Stimulated activated naive CD8-positive, alpha-beta T cell treated with anti-CD3 and anti-CD28 coated beads, Interleukin-15, Interleukin-2, amounts not matched to agents 100 U/mL and 50 U/mL, for 24 hours (primary cell): Measurements from ENCODE around the gene DNAJB1.
"Not testable (repeated sequence)": the region's sequence is repeated elsewhere in the genome, so short reads cannot be mapped to it uniquely, and the experiment has no call there.

Source experiments
- ATAC-seq: fragments of 150-1000 bp; cut with Tn5 transposase; one replicate; pipeline ENCODE4 v1.10.0; 2021
- DNase-seq: peaks from one replicate; pipeline ENCODE4 v3.0.0; 2021

DNAJB1 gene

GRCh38 chr19:14519860-14520407 lies 1.7 kb upstream of the DNAJB1 start:
- ATAC-seq (peak; percentile 11), DNase-seq (no peak)

GRCh38 chr19:14519245-14519859 lies 1.2 kb upstream of the DNAJB1 start:
- ATAC-seq (no peak), DNase-seq (no peak)

DNA sequence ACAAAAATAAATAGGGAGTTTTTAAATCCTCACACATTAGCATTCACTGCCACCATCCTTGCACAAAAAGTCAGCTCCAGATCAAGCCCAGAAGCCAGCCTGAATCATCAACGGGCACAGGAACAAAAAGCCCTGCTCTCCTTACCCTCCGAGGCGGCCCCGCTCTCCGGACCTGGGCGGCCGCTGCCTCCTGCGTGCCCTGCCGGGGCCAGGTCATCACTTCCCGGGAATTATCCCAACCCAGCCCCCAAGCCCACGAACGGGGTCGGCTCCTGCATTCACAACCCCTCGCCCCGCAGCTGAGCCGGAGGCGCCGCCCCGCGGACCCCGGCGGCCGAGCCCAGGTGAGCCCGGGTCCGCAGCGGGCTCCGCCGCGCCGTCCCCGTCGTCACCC lies 754 bp downstream of the DNAJB1 start:
- ATAC-seq (no peak), DNase-seq (no peak)

- DNase-seq: no peak
- ATAC-seq: no peak
Observed at GRCh38 chr19:14516746-14517438, 1.3 kb downstream of the DNAJB1 start.

DNA sequence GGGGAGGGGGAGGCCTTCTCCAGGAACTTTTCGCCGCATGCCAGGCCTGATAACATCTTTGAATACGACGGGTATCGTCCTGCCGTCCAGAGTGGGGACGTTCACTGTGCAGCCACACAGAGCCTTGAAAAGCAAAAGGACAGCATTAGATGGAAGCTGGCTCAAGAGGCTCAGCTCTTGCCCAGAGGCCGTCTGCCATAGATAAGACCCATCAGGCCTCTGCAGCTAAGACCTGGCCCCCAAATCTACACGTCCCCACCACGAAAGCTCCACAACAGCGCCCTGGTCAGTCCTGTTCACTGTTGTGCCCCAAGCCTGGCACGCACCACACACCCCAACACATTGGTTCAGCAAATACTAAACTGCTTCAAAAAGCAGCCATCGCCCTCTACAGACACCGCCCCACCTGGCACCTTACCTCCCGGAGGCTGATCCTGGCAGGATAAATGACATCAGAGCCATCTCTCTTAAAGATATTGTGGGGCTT lies 2.1 kb downstream of the DNAJB1 start:
- no peak for DNase-seq
- no peak for ATAC-seq

DNA sequence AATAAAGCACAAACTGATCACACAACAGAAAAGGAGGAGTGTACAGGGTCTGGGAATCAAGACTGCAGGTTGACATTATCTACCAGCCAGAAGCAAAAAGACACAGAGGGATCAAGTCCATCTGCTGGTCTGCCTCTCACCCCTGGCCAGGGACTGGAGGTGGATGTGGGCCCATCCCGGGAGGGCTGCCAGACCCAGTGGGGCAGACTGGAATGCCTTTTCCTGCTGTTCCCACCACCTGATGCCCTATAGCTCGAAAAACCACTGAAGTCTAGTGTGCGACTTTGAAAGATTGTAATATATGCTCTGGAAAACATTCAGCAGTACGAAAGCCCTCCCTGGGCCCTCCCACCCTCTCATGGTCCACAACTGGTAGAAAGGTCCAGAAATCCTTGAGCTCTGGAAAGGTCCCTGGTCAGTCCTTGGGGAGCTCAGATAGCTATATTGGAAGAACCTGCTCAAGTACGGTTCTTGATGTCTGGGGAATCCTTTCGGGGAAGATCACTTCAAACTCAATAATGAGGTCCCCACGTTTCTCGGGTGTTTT lies 2.6 kb downstream of the DNAJB1 start:
- no peak for DNase-seq
- no peak for ATAC-seq

DNA sequence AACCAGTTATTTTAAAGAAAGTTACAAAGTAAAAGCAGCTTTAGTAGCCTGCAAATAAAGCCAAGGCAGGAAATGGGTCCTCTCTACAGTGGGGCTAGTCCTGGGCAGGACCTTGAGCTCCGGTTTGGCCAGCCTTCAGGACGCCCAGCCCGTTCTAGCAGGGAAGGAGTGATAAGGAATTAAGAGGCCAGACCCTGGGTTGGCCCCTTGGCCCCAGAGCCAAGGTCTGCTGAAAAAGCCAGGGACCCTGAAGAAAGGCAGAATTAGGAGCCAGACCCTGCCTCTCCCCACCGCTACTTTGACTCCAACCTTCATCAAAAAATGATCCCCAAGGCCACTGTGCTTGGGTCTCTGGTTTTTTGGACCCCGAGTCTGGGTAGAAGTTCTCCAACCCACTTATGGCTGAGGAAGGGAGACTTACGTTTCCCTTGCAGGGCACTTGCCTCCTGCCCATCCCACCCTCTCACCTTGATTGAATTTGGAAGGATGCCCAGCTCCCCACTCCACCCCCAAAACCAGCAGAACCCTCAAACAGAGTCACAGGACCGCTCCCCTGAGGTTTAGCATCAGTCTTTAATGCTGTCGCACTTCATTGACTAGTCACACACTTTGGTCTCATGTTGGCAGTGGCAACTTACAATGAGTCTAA lies 3.9 kb downstream of the DNAJB1 start:
- ATAC-seq (no peak), DNase-seq (no peak)

DNA sequence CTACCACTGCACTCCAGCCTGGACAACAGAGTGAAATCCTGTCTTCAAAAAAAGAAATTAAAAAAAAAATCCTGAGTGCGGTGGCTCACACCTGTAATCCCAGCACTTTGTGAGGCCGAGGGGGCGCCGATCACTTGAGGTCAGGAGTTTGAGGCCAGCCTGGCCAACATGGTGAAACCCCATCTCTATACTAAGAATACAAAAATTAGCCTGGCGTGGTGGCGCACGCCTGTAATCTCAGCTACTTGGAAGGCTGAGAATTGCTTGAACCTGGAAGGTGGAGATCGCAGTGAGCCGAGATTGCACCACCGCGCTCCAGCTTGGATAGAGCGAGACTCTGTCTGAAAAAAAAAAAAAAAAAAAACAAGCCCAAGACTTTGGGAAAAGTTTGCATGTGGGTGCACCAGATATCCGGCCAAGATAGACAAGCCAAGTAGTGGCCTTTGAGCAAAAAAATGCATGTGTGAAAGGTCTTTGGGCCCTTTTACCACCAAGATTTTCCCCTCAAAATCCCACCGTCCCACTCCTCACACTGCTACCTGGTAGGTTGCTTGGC lies 5.7 kb downstream of the DNAJB1 start:
- ATAC-seq: no peak
- DNase-seq: no peak

GRCh38 chr19:14511229-14511593 lies 7.0 kb downstream of the DNAJB1 start:
- ATAC-seq (no peak), DNase-seq (no peak)

GRCh38 chr19:14510311-14511228 lies 7.6 kb downstream of the DNAJB1 start:
- DNase-seq (no peak), ATAC-seq (no peak)

- ATAC-seq (no peak), DNase-seq (no peak)
Observed at GRCh38 chr19:14507704-14508542, 10.3 kb downstream of the DNAJB1 start.

DNA sequence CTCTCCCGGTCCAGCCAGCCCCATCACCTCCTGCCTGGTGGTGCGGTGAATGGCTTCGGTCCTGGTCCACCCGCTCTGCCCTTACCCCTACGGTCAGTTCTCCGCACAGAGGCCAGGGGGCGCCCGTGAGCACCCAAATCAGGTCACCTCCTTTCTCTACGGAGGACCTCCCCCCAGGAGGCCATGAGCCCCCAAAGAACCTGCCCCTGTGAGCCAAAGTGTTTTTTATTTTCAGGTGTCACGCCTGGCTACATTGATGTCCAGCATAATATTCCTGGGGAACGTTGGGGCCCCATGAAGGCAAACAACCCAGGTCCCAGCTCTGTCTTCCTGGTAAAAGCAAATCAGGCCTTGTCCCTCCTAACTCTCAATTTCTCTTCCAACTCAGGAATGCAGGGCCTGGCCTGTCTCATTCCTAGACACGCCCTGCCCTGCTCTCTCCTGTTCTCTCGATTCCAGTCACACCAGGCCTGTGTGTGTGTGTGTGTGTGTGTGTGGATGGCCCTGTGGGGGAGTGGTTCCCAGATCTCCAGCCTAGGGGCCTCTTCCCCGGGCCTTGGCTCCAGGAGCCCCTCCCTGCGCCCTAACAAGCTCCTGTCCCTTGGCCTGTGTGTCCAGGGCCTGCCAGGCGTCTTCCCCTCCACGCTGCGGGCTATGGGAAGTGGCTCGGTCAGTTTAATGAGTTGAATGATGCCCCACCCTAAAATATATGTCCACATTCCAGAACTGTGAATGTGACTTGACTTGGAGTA lies 12.5 kb downstream of the DNAJB1 start:
- peak; percentile 77 for ATAC-seq
- DNase-seq: peak; percentile 85

DNA sequence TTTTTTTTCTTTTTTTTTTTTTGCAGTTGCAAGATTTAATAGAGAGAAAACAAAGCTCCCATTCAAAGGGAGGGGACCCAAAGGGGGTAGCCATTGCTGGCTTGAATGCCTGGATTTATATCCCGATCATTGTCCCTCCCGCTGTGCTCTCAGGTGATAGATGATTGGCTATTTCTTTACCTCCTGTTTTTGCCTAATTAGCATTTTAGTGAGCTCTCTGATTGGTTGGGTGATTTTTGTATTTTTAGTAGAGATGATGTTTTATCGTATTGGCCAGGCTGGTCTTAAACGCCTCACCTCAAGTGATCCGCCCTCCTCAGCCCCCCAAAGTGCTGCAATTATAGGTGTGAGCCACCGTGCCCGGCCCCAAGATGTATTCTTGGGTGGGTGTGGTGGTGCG lies 13.6 kb downstream of the DNAJB1 start:
- not testable (repeated sequence) for DNase-seq, ATAC-seq

DNA sequence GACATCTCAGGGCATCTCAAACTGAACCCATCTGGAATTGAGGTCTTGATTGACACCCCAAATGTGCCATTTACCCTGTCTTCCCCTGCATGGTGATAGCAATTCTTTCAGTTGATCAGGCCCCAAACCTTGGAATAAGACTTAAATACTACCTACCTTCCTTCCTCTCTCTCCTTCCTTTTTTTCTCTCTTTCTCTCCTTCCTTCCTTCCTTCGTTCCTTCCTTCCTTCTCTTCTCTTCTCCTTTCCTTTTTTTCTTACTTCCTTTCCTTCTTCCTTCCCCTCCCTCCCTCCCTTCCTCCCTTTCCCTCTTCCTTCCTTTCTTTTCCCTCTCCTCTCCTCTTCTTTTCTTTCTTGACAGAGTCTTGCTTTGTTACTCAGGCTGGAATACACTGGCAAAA lies 14.9 kb downstream of the DNAJB1 start:
- no peak for ATAC-seq
- DNase-seq: no peak

GRCh38 chr19:14502334-14503092 lies 15.7 kb downstream of the DNAJB1 start:
- ATAC-seq (no peak), DNase-seq (no peak)

DNA sequence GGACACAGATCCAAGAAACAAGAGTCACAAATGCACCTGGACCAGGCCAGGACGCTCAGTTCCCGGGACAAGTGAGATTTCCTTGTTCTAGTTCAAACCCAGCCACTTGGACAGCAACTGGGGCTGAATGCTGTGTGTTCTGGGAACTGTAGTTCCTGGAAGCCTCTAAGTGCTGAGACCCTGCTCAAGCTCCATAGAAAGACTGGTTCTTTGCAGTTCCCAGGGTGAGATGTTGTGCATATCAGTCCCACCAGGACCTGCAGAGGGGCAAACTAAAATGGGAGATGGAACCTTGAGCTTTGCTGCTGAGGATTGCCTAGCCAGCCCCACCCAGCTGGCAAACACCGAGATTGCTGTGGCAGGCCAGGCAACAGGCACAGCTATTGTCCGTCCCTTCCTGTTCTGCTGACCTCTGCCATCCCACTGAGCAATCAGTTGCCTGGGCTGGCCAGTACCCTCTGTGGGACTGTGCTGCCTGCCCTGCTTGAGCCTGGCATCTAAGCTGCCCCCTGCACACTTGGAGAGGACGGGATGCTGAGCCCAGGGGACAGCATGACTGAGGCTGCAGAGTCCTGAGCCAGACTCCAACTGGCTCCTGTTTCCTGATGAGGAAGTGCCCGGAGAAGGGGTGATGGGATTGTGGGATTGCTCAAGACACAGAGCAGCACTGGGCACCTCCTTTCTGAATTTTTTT lies 20.8 kb downstream of the DNAJB1 start:
- no peak for DNase-seq
- no peak for ATAC-seq

DNA sequence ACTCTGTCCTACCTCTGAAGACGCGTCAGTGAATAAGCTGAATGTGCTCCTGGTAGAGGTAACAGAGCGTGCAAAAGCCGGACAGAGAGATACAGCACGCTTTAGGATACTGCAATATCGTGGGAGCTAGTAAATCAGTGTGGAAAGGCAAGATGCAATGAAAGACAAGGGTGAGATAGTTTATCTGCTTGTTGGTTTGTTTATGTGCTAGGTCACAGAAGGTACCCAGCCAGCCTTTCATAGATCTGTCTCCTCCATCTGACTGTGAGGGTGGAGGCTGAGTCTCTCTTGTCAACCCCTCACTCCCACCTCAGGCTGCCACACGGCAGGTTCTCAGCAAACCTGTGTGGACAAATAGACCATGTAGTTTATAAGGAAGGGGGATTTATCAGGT lies 21.4 kb downstream of the DNAJB1 start:
- ATAC-seq: no peak
- no peak for DNase-seq

DNA sequence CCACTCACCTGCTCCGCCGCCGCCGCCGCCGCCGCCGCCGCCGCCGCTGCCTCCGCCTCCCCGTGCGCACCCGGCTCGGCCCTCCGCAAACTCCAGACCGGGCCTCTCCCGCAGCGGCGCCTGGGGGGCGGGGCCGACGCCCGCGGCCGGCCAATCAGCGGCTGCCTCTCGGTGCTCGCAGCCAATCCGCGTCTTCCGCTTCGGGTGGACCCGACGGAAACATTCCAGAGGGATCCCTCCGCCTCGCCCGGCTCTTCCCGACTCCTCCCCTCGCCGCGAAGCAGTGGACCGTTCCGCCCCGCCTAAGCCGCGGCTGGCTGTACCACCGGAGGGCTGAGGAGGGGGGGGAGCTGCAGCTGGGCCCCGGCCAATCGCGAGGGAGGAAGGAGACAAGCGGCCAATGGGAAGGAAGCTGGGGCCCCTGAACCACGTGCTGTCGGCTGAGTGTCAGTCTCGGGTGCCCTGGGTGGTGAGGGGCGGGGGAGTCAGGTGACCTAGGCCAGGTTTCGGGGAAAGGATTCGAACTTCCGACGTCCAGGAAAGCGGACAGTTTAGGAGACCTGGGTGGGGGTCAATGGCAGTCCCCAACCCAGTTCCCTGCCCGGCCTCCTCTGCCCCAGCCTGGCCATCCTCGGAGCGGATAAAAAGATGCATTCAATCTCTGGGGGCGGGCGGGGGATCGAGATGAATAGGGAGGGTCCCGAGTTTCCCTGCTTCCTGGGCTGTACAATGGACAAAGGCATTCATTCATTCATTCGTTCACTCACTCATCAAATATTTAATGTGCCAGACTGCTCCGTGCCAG lies 22.0 kb downstream of the DNAJB1 start, which contains the start of gene GIPC1:
TSS of gene GIPC1 (minus strand) at position 99 of the 805 bp plus-strand sequence. CDS start 13,151 bp downstream, outside the sequence.
- ATAC-seq: peak; percentile 91
- peak; percentile 87 for DNase-seq
